ENCODE results near the gene BTBD8. TPM values are rescaled to one million over a fixed set of nuclear protein-coding genes. Genes with fewer than 3 reads are reported as not detected.

The BTBD8 gene
- total RNA-seq, 1 experiment from 2014 or later, result 2.8 TPM

DNA sequence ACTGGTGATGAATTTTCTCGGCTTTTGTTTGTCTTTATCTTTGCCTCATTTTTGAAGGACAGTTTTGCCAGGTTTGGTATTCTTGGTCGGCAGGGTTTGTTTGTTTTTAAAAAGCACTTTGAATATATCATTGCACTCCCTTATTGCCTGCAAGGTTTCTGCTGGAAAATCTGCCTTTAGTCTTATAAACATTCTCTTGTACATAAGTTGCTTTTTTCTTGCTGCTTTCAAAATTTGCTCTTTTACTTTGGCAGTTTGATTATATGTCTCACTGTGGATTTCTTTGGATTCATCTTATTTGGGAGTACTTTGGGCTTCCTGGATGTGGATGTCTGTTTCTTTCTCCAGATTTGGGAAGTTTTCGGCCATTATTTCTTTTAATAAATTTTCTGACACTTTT, 79.4 kb downstream of the BTBD8 start:
- H3K9ac ChIP-seq (ENCODE audit: low read length), result no peak overlapping the region
- H3K36me3 ChIP-seq (ENCODE audit: control insufficient read depth in 1 of 2, insufficient read depth in 2 of 2, low read length in 2 of 2), result no peaks in the 10 kb centered on the region
- DNase-seq (ENCODE audit: low read depth, low spot score) (no peak), ATAC-seq (no peak)
- intact Hi-C loops (cut with micrococcal nuclease), result no loop called here
- RAD21 ChIA-PET (ENCODE audit: low non-redundant PET in 1 of 2, low total read pairs in 2 of 2, uncharacterized antibody in 2 of 2, unreplicated experiment in 2 of 2), result no interaction called here
- CTCF ChIA-PET, result no interaction called here
- no peaks in the 10 kb centered on the region for H3K79me2 ChIP-seq (ENCODE audit: insufficient read depth, low read length)
- H3K9me3 ChIP-seq (ENCODE audit: control insufficient read depth in 1 of 2, insufficient read depth in 1 of 2, low read depth in 1 of 2, low read length in 2 of 2), result peaks cover 0 to 3% of the 10 kb centered on the region in 2 experiments; a peak in 3 of 4 replicates
- H4K20me1 ChIP-seq (ENCODE audit: insufficient read depth), result no peaks in the 10 kb centered on the region
- H3K27me3 ChIP-seq (ENCODE audit: insufficient read depth, low read length), result no peaks in the 10 kb centered on the region
- no peak overlapping the region for H2AFZ ChIP-seq (ENCODE audit: low read depth, low read length, poor library complexity, severe bottlenecking)
- H3K27ac ChIP-seq (ENCODE audit: low read depth, low read length), result no peak overlapping the region
- no peaks in the 10 kb centered on the region for H3K4me1 ChIP-seq (ENCODE audit: control insufficient read depth in 1 of 2, insufficient read depth in 2 of 2, low read length in 2 of 2)
- H3K9me2 ChIP-seq (ENCODE audit: insufficient read depth), result no peaks in the 10 kb centered on the region
- no TSS peak for BruUV-seq (replicated peaks)
- no peak overlapping the region for H3K4me3 ChIP-seq (replicated peaks in 1 of 2; ENCODE audit: low read depth in 1 of 2, low read length in 2 of 2)
- POLR2A ChIA-PET, result no interaction called here
- no peak overlapping the region for H3K4me2 ChIP-seq (ENCODE audit: low read length)
- TF ChIP-seq FOSL1 (IDR thresholded peaks at IDR 0.05; ENCODE audit: low read depth), result no peak
- no peak for TF ChIP-seq SP1 (IDR thresholded peaks at IDR 0.05; ENCODE audit: low read depth)
- no peak for TF ChIP-seq RAD21 (IDR thresholded peaks at IDR 0.05; ENCODE audit: low read depth)
- TF ChIP-seq EZH2 (IDR thresholded peaks at IDR 0.05), result no peak
- TF ChIP-seq EZH2phosphoT487 (IDR thresholded peaks at IDR 0.05; ENCODE audit: borderline replicate concordance), result no peak
- TF ChIP-seq, protein P1, sequence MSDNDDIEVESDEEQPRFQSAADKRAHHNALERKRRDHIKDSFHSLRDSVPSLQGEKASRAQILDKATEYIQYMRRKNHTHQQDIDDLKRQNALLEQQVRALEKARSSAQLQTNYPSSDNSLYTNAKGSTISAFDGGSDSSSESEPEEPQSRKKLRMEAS (IDR thresholded peaks at IDR 0.05), result no peak
- no peak for TF ChIP-seq JUND (IDR thresholded peaks at IDR 0.05)
- TF ChIP-seq SRF (IDR thresholded peaks at IDR 0.05; ENCODE audit: low read depth), result no peak
- TF ChIP-seq ZNF274 (IDR thresholded peaks at IDR 0.05; ENCODE audit: low read depth, low read length), result no peak
- no peak for TF ChIP-seq CBX3 (IDR thresholded peaks at IDR 0.05; ENCODE audit: low read depth)
- no peak for TF ChIP-seq ELF1 (IDR thresholded peaks at IDR 0.05; ENCODE audit: borderline replicate concordance, low read depth)
- TF ChIP-seq CTCF (IDR thresholded peaks at IDR 0.05 in 2 of 3, conservative IDR thresholded peaks at IDR 0.05 in 1 of 3; ENCODE audit: borderline replicate concordance in 1 of 3, insufficient read depth in 1 of 3, low read depth in 2 of 3, low read length in 2 of 3), result no peak
- TF ChIP-seq SIN3A (IDR thresholded peaks at IDR 0.05; ENCODE audit: low read depth), result no peak
- no peak for TF ChIP-seq POLR2AphosphoS5 (IDR thresholded peaks at IDR 0.05; ENCODE audit: low read depth, low read length)
- no peak for TF ChIP-seq CEBPB (IDR thresholded peaks at IDR 0.05; ENCODE audit: low read depth)
- no peak for TF ChIP-seq ATF3 (IDR thresholded peaks at IDR 0.05)

All from HCT116 (cell line).